ENCODE data around the gene RFPL4AL1. TPM values are rescaled to one million over a fixed set of nuclear protein-coding genes. Genes with fewer than 3 reads are reported as not detected.

Gene RFPL4AL1
- total RNA-seq, 1 donor from 2014 or later, result not detected

- DNase-seq (ENCODE audit: low spot score in 2 of 2, unreplicated experiment in 2 of 2), result no peak
- Mint-ChIP-seq H3K27ac (no peak overlapping the region), H3K36me3 (no peaks in the 10 kb centered on the region), H3K27me3 (ENCODE audit: low read depth) (no peaks in the 10 kb centered on the region), H3K9me3 (peaks cover 79% of the 10 kb centered on the region), H3K4me3 (no peak overlapping the region), H3K4me1 (no peaks in the 10 kb centered on the region)
- no peak for TF ChIP-seq CTCF (IDR thresholded peaks at IDR 0.05; ENCODE audit: unreplicated experiment)
These were observed 12.2 kb downstream of the RFPL4AL1 start for GRCh38 chr19:55781112-55781511.

GRCh38 chr19:55795021-55795420, 26.1 kb downstream of the RFPL4AL1 start:
- TF ChIP-seq CTCF (IDR thresholded peaks at IDR 0.05; ENCODE audit: unreplicated experiment), result no peak
- no peak for DNase-seq (ENCODE audit: low spot score in 2 of 2, unreplicated experiment in 2 of 2)
- Mint-ChIP-seq H3K9me3 (peaks cover 68% of the 10 kb centered on the region), H3K36me3 (no peaks in the 10 kb centered on the region), H3K4me3 (no peak overlapping the region), H3K27ac (no peak overlapping the region), H3K4me1 (no peaks in the 10 kb centered on the region), H3K27me3 (ENCODE audit: low read depth) (no peaks in the 10 kb centered on the region)

GRCh38 chr19:55801416-55801815, 32.5 kb downstream of the RFPL4AL1 start:
- no peak for TF ChIP-seq CTCF (IDR thresholded peaks at IDR 0.05; ENCODE audit: unreplicated experiment)

GRCh38 chr19:55802281-55802680, 33.4 kb downstream of the RFPL4AL1 start:
- Mint-ChIP-seq H3K27me3 (ENCODE audit: low read depth) (no peaks in the 10 kb centered on the region), H3K36me3 (peaks cover 3% of the 10 kb centered on the region)

More at GRCh38 chr19:55801416-55801815, 32.5 kb downstream of the RFPL4AL1 start:
- no peak overlapping the region for H3K27ac Mint-ChIP-seq
- peaks cover 3% of the 10 kb centered on the region for H3K36me3 Mint-ChIP-seq
- H3K4me3 Mint-ChIP-seq, result no peak overlapping the region
- no peaks in the 10 kb centered on the region for H3K27me3 Mint-ChIP-seq (ENCODE audit: low read depth)
- no peak for DNase-seq (ENCODE audit: low spot score in 2 of 2, unreplicated experiment in 2 of 2)
- peaks cover 68% of the 10 kb centered on the region for H3K9me3 Mint-ChIP-seq
- no peaks in the 10 kb centered on the region for H3K4me1 Mint-ChIP-seq

GRCh38 chr19:55809381-55810058, 40.6 kb downstream of the RFPL4AL1 start:
- no peaks in the 10 kb centered on the region for H3K27me3 Mint-ChIP-seq (ENCODE audit: low read depth)
- TF ChIP-seq CTCF (IDR thresholded peaks at IDR 0.05; ENCODE audit: unreplicated experiment), result no peak
- H3K9me3 Mint-ChIP-seq, result peaks cover 70% of the 10 kb centered on the region
- no peak overlapping the region for H3K27ac Mint-ChIP-seq
- no peak for DNase-seq (ENCODE audit: low spot score in 2 of 2, unreplicated experiment in 2 of 2)
- H3K4me3 Mint-ChIP-seq, result no peak overlapping the region
- no peaks in the 10 kb centered on the region for H3K4me1 Mint-ChIP-seq
- H3K36me3 Mint-ChIP-seq, result peaks cover 3% of the 10 kb centered on the region

More at GRCh38 chr19:55802281-55802680, 33.4 kb downstream of the RFPL4AL1 start:
- H3K4me3 Mint-ChIP-seq, result no peak overlapping the region
- H3K9me3 Mint-ChIP-seq, result peaks cover 72% of the 10 kb centered on the region
- H3K27ac Mint-ChIP-seq, result no peak overlapping the region
- H3K4me1 Mint-ChIP-seq, result no peaks in the 10 kb centered on the region
- no peak for TF ChIP-seq CTCF (IDR thresholded peaks at IDR 0.05; ENCODE audit: unreplicated experiment)
- no peak for DNase-seq (ENCODE audit: low spot score in 2 of 2, unreplicated experiment in 2 of 2)
